A549 treated with Mapracorat at 1 μM for 4 hours (cell line): Measurements from ENCODE around the gene TBX1. TPM values are rescaled to one million over a fixed set of nuclear protein-coding genes. Genes with fewer than 3 reads are reported as not detected.

ENCODE experiments used
- total RNA-seq: library from RNA; stranded (reverse); fragments of 200-300 nt; extraction: Qiagen RNA extraction; gene quantifications from 5 replicates; pipeline ENCODE4 v1.2.3, GENCODE V29; 2022

The TBX1 gene
- total RNA-seq, result 2.7 to 5.0 TPM (median 4.0 TPM) in 5 replicates

DNA sequence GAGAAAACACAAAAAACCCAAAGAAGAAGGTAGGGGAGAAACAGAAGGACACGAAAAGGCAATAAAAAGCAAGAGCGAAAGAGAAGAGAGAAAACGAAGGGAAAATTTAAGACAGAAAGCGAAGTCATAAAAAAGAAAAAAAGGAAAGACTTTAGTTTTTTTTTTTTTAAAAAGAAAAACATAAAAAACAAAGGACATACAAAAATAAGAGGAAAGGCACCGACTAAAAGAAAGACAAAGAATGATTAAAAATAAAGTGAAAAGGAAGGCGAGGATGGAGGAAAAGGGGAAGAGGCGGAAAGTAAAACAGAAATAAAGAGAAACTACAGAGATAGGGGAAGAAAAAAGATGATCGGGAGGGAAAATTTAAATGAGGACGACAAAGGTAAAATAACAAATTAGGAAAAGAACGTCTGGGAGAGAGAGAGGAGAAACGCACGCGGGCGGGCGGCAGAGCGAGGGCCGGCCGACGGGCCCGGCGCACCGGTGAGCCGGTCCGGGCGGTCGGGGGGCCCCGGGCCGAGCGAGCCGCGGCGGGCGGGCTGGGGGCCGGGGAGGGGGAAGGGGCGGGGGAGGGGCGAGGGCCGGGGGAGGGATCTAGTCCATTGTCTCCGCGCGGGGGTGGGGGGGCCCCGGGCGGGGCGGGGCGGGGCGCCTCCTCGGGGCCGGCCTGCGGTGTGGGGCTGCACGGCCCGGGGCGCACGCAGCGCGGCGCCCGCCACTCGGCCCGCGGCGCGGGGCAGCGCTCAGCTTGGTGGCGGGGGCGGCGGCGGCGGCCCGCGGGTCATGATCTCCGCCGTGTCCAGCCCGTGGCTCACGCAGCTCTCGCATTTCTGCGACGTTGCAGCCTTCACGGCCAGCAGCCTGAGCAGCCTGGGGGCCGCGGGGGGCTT lies at the start of gene TBX1:
TBX1 (plus strand) TSS at position 721 of the 893 bp plus-strand sequence; CDS start at position 787, 66 bp downstream.

DNA sequence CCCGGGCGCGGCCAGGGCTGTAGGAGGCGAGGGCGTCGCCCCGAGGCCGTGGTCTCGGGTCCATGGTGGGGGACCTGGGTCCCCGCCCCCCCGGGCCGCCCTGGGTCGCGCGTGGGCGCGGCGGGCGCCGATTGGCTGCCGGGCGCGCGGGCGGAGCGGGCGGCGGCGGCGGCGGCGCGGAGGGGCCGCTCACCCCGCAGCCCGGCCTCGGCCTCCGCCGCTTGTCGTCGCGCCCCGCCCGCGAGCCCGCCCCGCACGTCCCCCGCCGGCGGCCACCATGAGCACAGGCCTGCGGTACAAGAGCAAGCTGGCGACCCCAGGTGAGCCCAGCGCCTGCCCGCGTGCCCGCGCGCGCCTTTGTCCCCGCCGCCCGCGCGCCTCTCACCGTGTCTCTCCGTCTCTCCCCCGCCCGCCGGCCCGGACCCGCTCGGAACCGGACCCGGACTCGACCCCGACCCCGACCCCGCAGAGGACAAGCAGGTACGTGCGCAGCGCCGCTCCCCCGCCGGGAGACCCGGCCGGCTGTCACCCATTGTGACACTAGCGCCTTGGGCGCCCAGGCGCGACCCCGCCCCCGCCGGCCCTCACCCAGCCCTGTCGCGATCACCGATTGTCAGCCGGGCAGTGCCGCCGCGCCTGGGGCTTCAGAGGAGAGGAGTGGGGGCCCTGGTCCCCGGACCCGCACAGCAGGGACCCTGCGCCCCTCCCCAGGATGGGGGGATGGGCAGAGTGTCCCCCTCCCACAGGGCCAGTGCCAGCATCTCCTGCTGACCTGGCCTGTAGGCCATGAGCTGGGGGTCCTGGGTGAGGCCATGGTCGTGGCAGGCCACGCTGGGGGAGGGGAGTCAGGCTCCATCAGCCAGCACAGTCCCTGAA lies 46.0 kb upstream of the TBX1 start, which contains the start of gene SEPTIN5:
SEPTIN5 (plus strand) TSS at position 192 of the 876 bp plus-strand sequence; CDS start at position 278, 86 bp downstream.

DNA sequence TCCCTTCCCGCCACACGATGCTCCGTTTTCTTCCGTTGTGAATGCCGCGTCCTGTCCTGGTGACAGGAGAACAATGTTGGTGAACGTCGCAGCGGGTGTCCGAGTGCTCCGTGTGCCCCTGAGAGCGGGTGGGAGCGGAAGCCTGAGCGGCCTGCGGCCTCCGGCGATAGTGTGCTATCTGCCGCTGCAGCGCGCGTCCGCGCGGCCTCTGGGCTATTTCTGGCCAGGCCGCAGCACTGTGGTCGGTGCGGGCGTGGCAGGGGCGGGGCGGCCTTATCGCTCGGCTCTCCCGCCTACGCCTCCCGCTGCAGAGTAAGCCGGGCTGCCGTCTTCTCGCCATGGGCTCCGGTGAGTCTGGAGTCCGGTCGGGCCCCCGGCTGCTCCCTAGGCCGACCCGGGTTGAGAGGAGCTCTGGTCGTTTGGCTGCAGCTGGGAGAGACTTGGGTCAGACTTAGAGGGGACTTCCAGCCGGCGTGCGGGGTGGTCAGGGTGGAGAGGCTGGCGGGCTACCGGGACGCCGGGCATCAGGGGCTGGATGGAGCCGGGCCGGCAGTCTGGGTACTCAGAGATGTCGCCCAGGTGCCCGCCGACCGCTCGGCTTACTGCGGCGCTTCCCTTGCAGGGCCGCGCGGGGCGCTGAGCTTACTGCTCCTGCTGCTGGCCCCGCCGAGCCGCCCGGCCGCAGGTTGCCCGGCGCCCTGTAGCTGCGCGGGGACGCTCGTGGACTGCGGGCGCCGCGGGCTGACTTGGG lies 37.2 kb upstream of the TBX1 start, which contains the start of gene GP1BB:
GP1BB (plus strand) TSS at position 308 of the 751 bp plus-strand sequence; CDS start at position 339, 31 bp downstream.

Other genes starting within 250 kb of the TBX1 start
- gene CLDN5, start 236.4 kb upstream of the TBX1 start, total RNA-seq, result not detected in 5 replicates
- gene SEPTIN5, start 46.3 kb upstream of the TBX1 start, total RNA-seq, result 6.7 to 11.9 TPM (median 9.7 TPM) in 5 replicates
- gene GP1BB, start 37.2 kb upstream of the TBX1 start, total RNA-seq, result 0.19 to 1.9 TPM (median 1.5 TPM) in 5 replicates
- 12.8 to 18.5 TPM (median 17.3 TPM) in 5 replicates for gene GNB1L, start 94.1 kb downstream of the TBX1 start, total RNA-seq
- gene RTL10, start 94.1 kb downstream of the TBX1 start, total RNA-seq, result 7.0 to 10.1 TPM (median 9.2 TPM) in 5 replicates
- 137 to 171 TPM (median 158 TPM) in 5 replicates for gene COMT, start 181.0 kb downstream of the TBX1 start, total RNA-seq
- 29.6 to 41.0 TPM (median 37.3 TPM) in 5 replicates for gene TXNRD2, start 181.0 kb downstream of the TBX1 start, total RNA-seq